ENCODE data around the gene ANO8.

- TF ChIP-seq POLR2A (IDR thresholded peaks at IDR 0.05) (no peak), POLR2AphosphoS5 (IDR thresholded peaks at IDR 0.05) (no peak), CTCF (IDR thresholded peaks at IDR 0.05) (no peak)
Observed at GRCh38 chr19:17380426-17381138, 45.9 kb upstream of the ANO8 start.
